Endothelial cell of umbilical vein (primary cell): ENCODE measurements around the gene CRYAB. TPM values are rescaled to one million over a fixed set of nuclear protein-coding genes. Genes with fewer than 3 reads are reported as not detected.

Experiments used
- BruUV-seq: library from RNA; stranded (reverse); fragments of 400-500 nt; replicated peaks from 2 replicates; lab custom pipeline; 2021; lab: Mats Ljungman, UMichigan
- CTCF ChIA-PET: fragments of 300-600, 350-600 bp; sonication (Branson Sonifier 250); formaldehyde crosslinking; loops from one replicate; lab custom pipeline; 2021; ENCODE audit warnings: antibody characterized with exemption, inconsistent platforms; lab: Charles Lee
- POLR2A ChIA-PET: fragments of 300-600, 350-600 bp; sonication (Branson Sonifier 250); formaldehyde crosslinking; loops from one replicate; lab custom pipeline; 2021; ENCODE audit warnings: antibody characterized with exemption, inconsistent platforms; lab: Charles Lee
- DNase-seq: peaks from one replicate; pipeline ENCODE4 v3.0.0-alpha.2; 2011; ENCODE audit warnings: low read depth, low spot score
- FAIRE-seq: peaks from 2 replicates; lab custom pipeline; 2011; peaks lifted over from hg19 to GRCh38; lab: Jason Lieb, UNC
- H2AFZ ChIP-seq: 2 replicates; pipeline ENCODE4 v1.6.0; 2012; ENCODE audit warnings: low read depth, low read length, control low read depth, inconsistent platforms
- H3K27ac ChIP-seq: 2 replicates; pipeline ENCODE4 v1.5.1; 2011; ENCODE audit warnings: low read depth, mild to moderate bottlenecking, control low read depth, low read length, moderate library complexity; ENCODE audit not compliant: insufficient read depth
- H3K27me3 ChIP-seq, 2 experiments: 2 replicates each; pipeline versions ENCODE4 v1.6.0 to v1.6.1; 2011; ENCODE audit warnings: low read length in 2 of 2, mixed read lengths in 1 of 2; ENCODE audit not compliant: control insufficient read depth in 2 of 2, insufficient read depth in 2 of 2
- H3K36me3 ChIP-seq, 2 experiments: 2 replicates in 1 of 2; 3 replicates in 1 of 2; pipeline ENCODE4 v1.5.1; 2011; ENCODE audit warnings: low read length in 2 of 2, mild to moderate bottlenecking in 1 of 2, moderate library complexity in 1 of 2; ENCODE audit not compliant: control insufficient read depth in 2 of 2, insufficient read depth in 2 of 2; ENCODE audit errors: extremely low read depth in 1 of 2
- H3K4me1 ChIP-seq: 3 replicates; pipeline ENCODE4 v1.5.1; 2011; ENCODE audit warnings: mild to moderate bottlenecking, low read length; ENCODE audit not compliant: control insufficient read depth, insufficient read depth; ENCODE audit errors: extremely low read depth
- H3K4me2 ChIP-seq: 2 replicates; pipeline ENCODE4 v1.6.1; 2011; ENCODE audit warnings: low read length, control low read depth, mixed read lengths; ENCODE audit not compliant: insufficient read depth
- H3K4me3 ChIP-seq, 3 experiments: fragments of 200-600 bp in 1 of 3; sonication (generic), shearing (Covaris generic) in 1 of 3; replicated peaks in 1 of 3; 2 replicates each; pipeline ENCODE4 v1.5.1; 2011 to 2016; ENCODE audit warnings: control low read depth in 3 of 3, low read length in 3 of 3, mild to moderate bottlenecking in 2 of 3, inconsistent platforms in 1 of 3, low read depth in 1 of 3, moderate library complexity in 1 of 3; ENCODE audit not compliant: insufficient read depth in 1 of 3
- H3K79me2 ChIP-seq: 2 replicates; pipeline ENCODE4 v1.6.0; 2012; ENCODE audit warnings: low read length, inconsistent platforms; ENCODE audit not compliant: control insufficient read depth, insufficient read depth
- H3K9ac ChIP-seq: replicated peaks from 2 replicates; pipeline ENCODE3; 2011; ENCODE audit warnings: low read length, control low read depth; ENCODE audit not compliant: insufficient read depth; ENCODE audit errors: extremely low read depth
- H3K9me1 ChIP-seq: replicated peaks from 3 replicates; pipeline ENCODE4 v1.6.0; 2011; ENCODE audit warnings: mild to moderate bottlenecking, low read length; ENCODE audit not compliant: control insufficient read depth, insufficient read depth; ENCODE audit errors: extremely low read depth
- H3K9me3 ChIP-seq: replicated peaks from 2 replicates; pipeline ENCODE4 v1.5.1; 2012; ENCODE audit warnings: low read length, inconsistent platforms; ENCODE audit not compliant: control insufficient read depth, insufficient read depth
- H4K20me1 ChIP-seq: replicated peaks from 2 replicates; pipeline ENCODE3; 2011; ENCODE audit warnings: mild to moderate bottlenecking, low read length; ENCODE audit not compliant: control insufficient read depth, insufficient read depth; ENCODE audit errors: extremely low read depth
- EZH2 ChIP-seq: IDR thresholded peaks from 2 replicates; pipeline ENCODE4 v1.6.1; 2012; ENCODE audit warnings: borderline replicate concordance, low read depth, mild to moderate bottlenecking, moderate library complexity, low read length, inconsistent platforms; ENCODE audit not compliant: severe bottlenecking
- FOS ChIP-seq: IDR thresholded peaks from 2 replicates; pipeline ENCODE4 v1.6.1; 2011; ENCODE audit warnings: mild to moderate bottlenecking, low read length, moderate library complexity, borderline replicate concordance; ENCODE audit not compliant: insufficient read depth
- GATA2 ChIP-seq: IDR thresholded peaks from 2 replicates; pipeline ENCODE4 v1.7.0; 2011; ENCODE audit warnings: low read depth, mild to moderate bottlenecking, moderate library complexity, mixed read lengths, low read length; ENCODE audit not compliant: insufficient read length, insufficient read depth
- JUN ChIP-seq: IDR thresholded peaks from 2 replicates; pipeline ENCODE4 v1.6.1; 2011; ENCODE audit warnings: borderline replicate concordance, low read depth; ENCODE audit not compliant: insufficient read length, insufficient read depth
- POLR2A ChIP-seq: IDR thresholded peaks from 2 replicates; pipeline ENCODE4 v1.6.1; 2012; ENCODE audit warnings: low read depth, mild to moderate bottlenecking, control low read depth, low read length
- dilution Hi-C: fragments of 300-500 bp; cut with MboI; formaldehyde crosslinking; loops from one replicate; pipeline ENCODE4 v1.15.0; 2019; ENCODE audit warnings: low sequenced_read_pairs; ENCODE audit not compliant: extremely low pct_ligation_motif_present
- intact Hi-C: fragments of 100-400 bp; cut with micrococcal nuclease; formaldehyde crosslinking; loops from one replicate; pipeline ENCODE4 v1.10.0; 2022
- polyA plus RNA-seq, 4 experiments: library from polyadenylated mRNA; depleted of rRNA in 3 of 4; stranded (reverse) in 3 of 4; unstranded in 1 of 4; fragments of >200 nt; gene quantifications; 2 replicates each; pipeline versions ENCODE4 v1.2.1 to v1.2.3, GENCODE V29; 2011 to 2012; ENCODE audit warnings: missing spikeins in 1 of 4
- total RNA-seq: library from RNA; stranded (reverse); gene quantifications from 2 replicates; pipeline ENCODE4 v1.2.3, GENCODE V29; 2021
- TF ChIP-seq, protein P1 (sequence below): IDR thresholded peaks from 2 replicates; pipeline ENCODE4 v1.6.1; 2011; ENCODE audit not compliant: insufficient read depth, insufficient read length
- TF ChIP-seq, protein P2 (sequence below), 2 donors: IDR thresholded peaks; 1 replicate in 1 of 2; 2 replicates in 1 of 2; pipeline ENCODE4 v1.5.1; 2011; ENCODE audit warnings: low read length in 2 of 2, mild to moderate bottlenecking in 2 of 2, moderate library complexity in 2 of 2, control low read depth in 1 of 2, inconsistent platforms in 1 of 2, low read depth in 1 of 2; ENCODE audit not compliant: insufficient read depth in 1 of 2; ENCODE audit errors: extremely low read depth in 1 of 2

The CRYAB gene
- total and polyA plus RNA-seq, 2 donors (not counting 3 experiments of a cell fraction or from before 2014, with no cell fraction given): 0.48 TPM; not detected in 1

DNA sequence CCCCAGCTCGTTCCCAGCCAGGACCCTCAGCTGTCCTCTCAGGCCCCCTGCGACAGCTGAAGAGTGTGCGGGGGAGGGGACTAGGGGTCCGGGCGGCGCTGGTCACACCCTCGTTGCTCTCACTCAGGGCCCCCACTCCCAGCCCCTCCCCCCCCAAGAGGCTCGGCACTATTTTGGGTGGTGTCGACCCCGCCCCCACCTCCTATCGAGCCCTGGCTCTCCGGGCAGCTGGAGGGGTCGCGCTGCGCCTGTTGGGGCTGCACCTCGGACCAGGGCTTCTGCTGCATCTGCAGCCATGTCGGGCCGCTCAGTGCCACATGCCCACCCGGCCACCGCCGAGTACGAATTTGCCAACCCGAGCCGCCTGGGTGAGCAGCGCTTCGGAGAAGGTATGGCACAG, 965 bp upstream of the CRYAB start, which contains the start of gene HSPB2:
TSS of gene HSPB2 (plus strand) at position 200 of the 400 bp plus-strand sequence. CDS start at position 296, 96 bp downstream.
- H3K9ac ChIP-seq: no peak within 1 kb of the TSS
- dilution Hi-C loops (no loop called here), intact Hi-C loops (no loop called here)
- H3K36me3 ChIP-seq: no peaks in the 10 kb centered on the region
- no peak within 1 kb of the TSS for H3K27ac ChIP-seq
- H2AFZ ChIP-seq: peak within 1 kb of the TSS; percentile 38
- H3K4me2 ChIP-seq: no peak within 1 kb of the TSS
- H3K79me2 ChIP-seq: no peaks in the 10 kb centered on the region
- ChIA-PET POLR2A (no interaction called here), CTCF (interaction anchor here (0.5 to 1.1 kb wide), 2 partner anchors 31 to 41 kb away, joined by 3 read pairs; no protein-coding TSS in a partner anchor)
- peaks cover 6% of the 10 kb centered on the region for H3K4me1 ChIP-seq
- H3K9me1 ChIP-seq: no peaks in the 10 kb centered on the region
- no TSS peak for BruUV-seq
- H3K27me3 ChIP-seq: peaks cover 2 to 9% of the 10 kb centered on the region in 2 experiments
- FAIRE-seq (no peak), DNase-seq (no peak)
- no peak for TF ChIP-seq FOS
- TF ChIP-seq, protein P1, sequence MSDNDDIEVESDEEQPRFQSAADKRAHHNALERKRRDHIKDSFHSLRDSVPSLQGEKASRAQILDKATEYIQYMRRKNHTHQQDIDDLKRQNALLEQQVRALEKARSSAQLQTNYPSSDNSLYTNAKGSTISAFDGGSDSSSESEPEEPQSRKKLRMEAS: no peak
- TF ChIP-seq EZH2: no peak
- no peak for TF ChIP-seq GATA2
- no peak for TF ChIP-seq POLR2A
- TF ChIP-seq, protein P2, sequence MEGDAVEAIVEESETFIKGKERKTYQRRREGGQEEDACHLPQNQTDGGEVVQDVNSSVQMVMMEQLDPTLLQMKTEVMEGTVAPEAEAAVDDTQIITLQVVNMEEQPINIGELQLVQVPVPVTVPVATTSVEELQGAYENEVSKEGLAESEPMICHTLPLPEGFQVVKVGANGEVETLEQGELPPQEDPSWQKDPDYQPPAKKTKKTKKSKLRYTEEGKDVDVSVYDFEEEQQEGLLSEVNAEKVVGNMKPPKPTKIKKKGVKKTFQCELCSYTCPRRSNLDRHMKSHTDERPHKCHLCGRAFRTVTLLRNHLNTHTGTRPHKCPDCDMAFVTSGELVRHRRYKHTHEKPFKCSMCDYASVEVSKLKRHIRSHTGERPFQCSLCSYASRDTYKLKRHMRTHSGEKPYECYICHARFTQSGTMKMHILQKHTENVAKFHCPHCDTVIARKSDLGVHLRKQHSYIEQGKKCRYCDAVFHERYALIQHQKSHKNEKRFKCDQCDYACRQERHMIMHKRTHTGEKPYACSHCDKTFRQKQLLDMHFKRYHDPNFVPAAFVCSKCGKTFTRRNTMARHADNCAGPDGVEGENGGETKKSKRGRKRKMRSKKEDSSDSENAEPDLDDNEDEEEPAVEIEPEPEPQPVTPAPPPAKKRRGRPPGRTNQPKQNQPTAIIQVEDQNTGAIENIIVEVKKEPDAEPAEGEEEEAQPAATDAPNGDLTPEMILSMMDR (IDR thresholded peaks at IDR 0.05; ENCODE audit: extremely low read depth in 1 of 2, insufficient read depth in 1 of 2, low read depth in 1 of 2, low read length in 2 of 2): no peak
- TF ChIP-seq JUN: no peak
- H4K20me1 ChIP-seq: no peaks in the 10 kb centered on the region
- no peaks in the 10 kb centered on the region for H3K9me3 ChIP-seq
- H3K4me3 ChIP-seq: no peak within 1 kb of the TSS
